RWPE2 (cell line): ENCODE data around the gene ERN1.

ENCODE experiments used
- ATAC-seq: fragments of 200-7000 bp; cut with Tn5 transposase; 3 replicates; pipeline ENCODE4 v1.9.1; 2021; ENCODE audit warnings: low read depth
- DNase-seq: peaks from one replicate; pipeline ENCODE4 v3.0.0-alpha.2; 2020; ENCODE audit warnings: low spot score
- H3K27ac ChIP-seq: fragments of 450-650 bp; 2 replicates; pipeline ENCODE4 v1.5.1; 2017; ENCODE audit warnings: mild to moderate bottlenecking; ENCODE audit not compliant: poor library complexity, severe bottlenecking
- H3K27me3 ChIP-seq: fragments of 250-450 bp; sonication (Bioruptor Pico); 2 replicates; pipeline ENCODE4 v1.5.1; 2021; ENCODE audit warnings: mild to moderate bottlenecking, moderate library complexity; ENCODE audit not compliant: insufficient read depth, poor library complexity, severe bottlenecking
- H3K36me3 ChIP-seq: fragments of 250-450 bp; sonication (Bioruptor Pico); 2 replicates; pipeline ENCODE4 v1.5.1; 2020; ENCODE audit warnings: low read depth, mild to moderate bottlenecking, moderate library complexity
- H3K4me1 ChIP-seq: fragments of 250-450 bp; sonication (Bioruptor Pico); 2 replicates; pipeline ENCODE4 v1.5.1; 2021; ENCODE audit warnings: mild to moderate bottlenecking, moderate library complexity; ENCODE audit not compliant: insufficient read depth, poor library complexity, severe bottlenecking
- H3K4me3 ChIP-seq: fragments of 250-450 bp; sonication (Bioruptor Pico); 2 replicates; pipeline ENCODE4 v1.5.1; 2021; ENCODE audit warnings: mild to moderate bottlenecking, moderate library complexity; ENCODE audit not compliant: severe bottlenecking
- H3K9me3 ChIP-seq: fragments of 250-450 bp; sonication (Bioruptor Pico); 2 replicates; pipeline ENCODE4 v1.5.1; 2021; ENCODE audit warnings: mild to moderate bottlenecking, moderate library complexity; ENCODE audit not compliant: severe bottlenecking
- TF ChIP-seq, protein P1 (sequence below): fragments of 450-650 bp; IDR thresholded peaks from one replicate; pipeline ENCODE4 v1.5.1; 2017; ENCODE audit warnings: mild to moderate bottlenecking, moderate library complexity; ENCODE audit not compliant: poor library complexity, severe bottlenecking

The ERN1 gene

GRCh38 chr17:63993368-63993985 is 136.5 kb downstream of the ERN1 start:
- Histone ChIP-seq H3K27ac (no peak overlapping the region), H3K36me3 (no peaks in the 10 kb centered on the region), H3K4me1 (peaks cover 3% of the 10 kb centered on the region), H3K9me3 (no peaks in the 10 kb centered on the region), H3K27me3 (peaks cover 15% of the 10 kb centered on the region), H3K4me3 (no peak overlapping the region)
- DNase-seq (peak; percentile 48), ATAC-seq (no peak)
- TF ChIP-seq, protein P1, sequence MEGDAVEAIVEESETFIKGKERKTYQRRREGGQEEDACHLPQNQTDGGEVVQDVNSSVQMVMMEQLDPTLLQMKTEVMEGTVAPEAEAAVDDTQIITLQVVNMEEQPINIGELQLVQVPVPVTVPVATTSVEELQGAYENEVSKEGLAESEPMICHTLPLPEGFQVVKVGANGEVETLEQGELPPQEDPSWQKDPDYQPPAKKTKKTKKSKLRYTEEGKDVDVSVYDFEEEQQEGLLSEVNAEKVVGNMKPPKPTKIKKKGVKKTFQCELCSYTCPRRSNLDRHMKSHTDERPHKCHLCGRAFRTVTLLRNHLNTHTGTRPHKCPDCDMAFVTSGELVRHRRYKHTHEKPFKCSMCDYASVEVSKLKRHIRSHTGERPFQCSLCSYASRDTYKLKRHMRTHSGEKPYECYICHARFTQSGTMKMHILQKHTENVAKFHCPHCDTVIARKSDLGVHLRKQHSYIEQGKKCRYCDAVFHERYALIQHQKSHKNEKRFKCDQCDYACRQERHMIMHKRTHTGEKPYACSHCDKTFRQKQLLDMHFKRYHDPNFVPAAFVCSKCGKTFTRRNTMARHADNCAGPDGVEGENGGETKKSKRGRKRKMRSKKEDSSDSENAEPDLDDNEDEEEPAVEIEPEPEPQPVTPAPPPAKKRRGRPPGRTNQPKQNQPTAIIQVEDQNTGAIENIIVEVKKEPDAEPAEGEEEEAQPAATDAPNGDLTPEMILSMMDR = no peak

- no peak overlapping the region for H3K27ac ChIP-seq
- peaks cover 3% of the 10 kb centered on the region for H3K4me1 ChIP-seq
- ATAC-seq = no peak
Observed at GRCh38 chr17:63991611-63992010, 138.3 kb downstream of the ERN1 start.

GRCh38 chr17:63989622-63990345 is 140.2 kb downstream of the ERN1 start:
- no peak overlapping the region for H3K4me3 ChIP-seq
- TF ChIP-seq, protein P1 = no peak
- H3K36me3 ChIP-seq = no peaks in the 10 kb centered on the region
- H3K4me1 ChIP-seq = peaks cover 7% of the 10 kb centered on the region
- ATAC-seq (no peak), DNase-seq (no peak)
- no peaks in the 10 kb centered on the region for H3K9me3 ChIP-seq
- H3K27me3 ChIP-seq = peaks cover 15% of the 10 kb centered on the region
- H3K27ac ChIP-seq = no peak overlapping the region

More at GRCh38 chr17:63991611-63992010, 138.3 kb downstream of the ERN1 start:
- Histone ChIP-seq H3K4me3 (no peak overlapping the region), H3K36me3 (no peaks in the 10 kb centered on the region), H3K9me3 (no peaks in the 10 kb centered on the region), H3K27me3 (peaks cover 15% of the 10 kb centered on the region)
- DNase-seq = no peak
- TF ChIP-seq, protein P1 = no peak
